HepG2 (cell line): ENCODE results near the gene QSOX1. TPM values are rescaled to one million over a fixed set of nuclear protein-coding genes. Genes with fewer than 3 reads are reported as not detected.
A peak's percentile ranks its signal among the peaks of the same experiment; 100 is the strongest.

Source experiments
- ATAC-seq: fragments of 200-7000 bp; cut with Tn5 transposase; 3 replicates; pipeline ENCODE4 v1.9.1; 2020; ENCODE audit warnings: mild to moderate bottlenecking, moderate library complexity
- BruUV-seq: library from RNA; stranded (reverse); fragments of 400-500 nt; replicated peaks from 2 replicates; lab custom pipeline; 2021; lab: Mats Ljungman, UMichigan
- CTCF ChIA-PET: fragments of 300-600 bp; formaldehyde crosslinking; extraction: SDS; loops from one replicate; lab custom pipeline; 2021; ENCODE audit warnings: low total read pairs, inconsistent platforms, low intra/inter-chr PET ratio; lab: Yijun Ruan, JAX
- POLR2A ChIA-PET: fragments of 350-600 bp; sonication (Branson Sonifier 250); formaldehyde crosslinking; loops from one replicate; lab custom pipeline; 2020; ENCODE audit warnings: antibody characterized with exemption, inconsistent platforms; lab: Yijun Ruan, JAX
- DNase-seq: peaks from one replicate; pipeline ENCODE4 v3.0.0-alpha.2; 2015; ENCODE audit warnings: low spot score
- FAIRE-seq: peaks from 3 replicates; lab custom pipeline; 2011; peaks lifted over from hg19 to GRCh38; lab: Jason Lieb, UNC
- H2AFZ ChIP-seq: one replicate; pipeline ENCODE4 v1.6.1; 2011; ENCODE audit warnings: low read length, inconsistent platforms
- H3K27ac ChIP-seq: fragments of 300-600 bp; 3 replicates; pipeline ENCODE4 v1.8.0; 2011; ENCODE audit warnings: mixed run types, mild to moderate bottlenecking, mixed read lengths, low read length, inconsistent platforms; ENCODE audit not compliant: insufficient read depth; ENCODE audit errors: extremely low read length
- H3K27me3 ChIP-seq, 2 experiments: fragments of 200-600 bp in 1 of 2; 2 replicates in 1 of 2; 3 replicates in 1 of 2; pipeline versions ENCODE4 v1.6.0 to v1.8.0; 2011; ENCODE audit warnings: low read length in 2 of 2, mild to moderate bottlenecking in 2 of 2, moderate library complexity in 2 of 2, inconsistent platforms in 1 of 2; ENCODE audit not compliant: insufficient read depth in 2 of 2, control insufficient read depth in 1 of 2
- H3K36me3 ChIP-seq, 2 experiments: fragments of 200-600 bp in 1 of 2; replicated peaks in 1 of 2; 2 replicates in 1 of 2; 3 replicates in 1 of 2; pipeline versions ENCODE4 v1.5.1 to v1.8.0; 2011; ENCODE audit warnings: low read length in 2 of 2, inconsistent platforms in 1 of 2; ENCODE audit not compliant: insufficient read depth in 2 of 2, control insufficient read depth in 1 of 2
- H3K4me1 ChIP-seq: 2 replicates; pipeline ENCODE4 v1.5.1; 2012; ENCODE audit warnings: low read length, inconsistent platforms; ENCODE audit not compliant: insufficient read depth
- H3K4me2 ChIP-seq: 2 replicates; pipeline ENCODE4 v1.6.0; 2011; ENCODE audit warnings: low read depth, low read length, inconsistent platforms
- H3K4me3 ChIP-seq, 3 experiments: fragments of 200-600 bp in 1 of 3; sonication (generic), shearing (Covaris generic) in 1 of 3; replicated peaks in 1 of 3; 2 replicates each; pipeline ENCODE4 v1.5.1; 2011 to 2016; ENCODE audit warnings: low read length in 3 of 3, inconsistent platforms in 2 of 3, low read depth in 2 of 3, mild to moderate bottlenecking in 2 of 3, control low read depth in 1 of 3, mixed read lengths in 1 of 3; ENCODE audit not compliant: insufficient read depth in 1 of 3
- H3K79me2 ChIP-seq: one replicate; pipeline ENCODE4 v1.6.1; 2011; ENCODE audit warnings: low read length, inconsistent platforms; ENCODE audit not compliant: insufficient read depth
- H3K9ac ChIP-seq: 2 replicates; pipeline ENCODE4 v1.6.0; 2011; ENCODE audit warnings: mild to moderate bottlenecking, low read depth, low read length, inconsistent platforms; ENCODE audit not compliant: insufficient read depth
- H3K9me3 ChIP-seq: 2 replicates; pipeline ENCODE4 v1.5.1; 2012; ENCODE audit warnings: mild to moderate bottlenecking, low read length
- H4K20me1 ChIP-seq: 2 replicates; pipeline ENCODE4 v1.6.0; 2011; ENCODE audit warnings: inconsistent platforms, mild to moderate bottlenecking, low read length, moderate library complexity; ENCODE audit not compliant: insufficient read depth
- MIER3 ChIP-seq: IDR thresholded peaks from 2 replicates; pipeline ENCODE4 v1.6.1; 2016; ENCODE audit warnings: missing compliant biosample characterization, borderline replicate concordance
- NAIF1 ChIP-seq: sonication (generic); formaldehyde crosslinking; IDR thresholded peaks from 2 replicates; pipeline ENCODE4 v1.5.0; 2020; ENCODE audit warnings: mild to moderate bottlenecking, missing genetic modification reagents, borderline replicate concordance
- NBN ChIP-seq: fragments of 450-650 bp; conservative IDR thresholded peaks from 2 replicates; pipeline ENCODE4 v1.6.1; 2017
- NFYB ChIP-seq: sonication (generic); formaldehyde crosslinking; IDR thresholded peaks from 2 replicates; pipeline ENCODE4 v1.4.0; 2020; ENCODE audit warnings: missing genetic modification reagents
- PLSCR1 ChIP-seq: sonication (generic); formaldehyde crosslinking; IDR thresholded peaks from 2 replicates; pipeline ENCODE4 v1.5.0; 2020; ENCODE audit warnings: missing genetic modification reagents, mild to moderate bottlenecking, borderline replicate concordance
- RAD51 ChIP-seq: fragments of 450-650 bp; IDR thresholded peaks from 2 replicates; pipeline ENCODE4 v1.6.1; 2016; ENCODE audit warnings: borderline replicate concordance
- USF2 ChIP-seq, 2 experiments: sonication (generic) in 1 of 2; formaldehyde crosslinking in 1 of 2; IDR thresholded peaks; 2 replicates each; pipeline versions ENCODE4 v1.5.1 to v1.6.1; 2011 to 2020; ENCODE audit warnings: borderline replicate concordance in 1 of 2, low read depth in 1 of 2, low read length in 1 of 2, mild to moderate bottlenecking in 1 of 2, missing genetic modification reagents in 1 of 2, moderate library complexity in 1 of 2
- WGBS: methylation state at CpG from one replicate; pipeline ENCODE4 v1.1.6; 2017; ENCODE audit warnings: low lambda C conversion rate; 5-methylcytosine and 5-hydroxymethylcytosine counted together
- in situ Hi-C: cut with HindIII; loops from 2 replicates; pipeline ENCODE4 v1.10.0; 2017; ENCODE audit warnings: low pct_unique_long_range_greater_than_20kb; ENCODE audit not compliant: extremely low pct_ligation_motif_present
- intact Hi-C: fragments of 100-400 bp; cut with micrococcal nuclease; formaldehyde crosslinking; loops from one replicate; pipeline ENCODE4 v1.10.0; 2022; ENCODE audit not compliant: unreplicated experiment
- polyA plus RNA-seq, 8 experiments: library from polyadenylated mRNA; depleted of rRNA in 3 of 8; stranded (reverse) in 7 of 8; unstranded in 1 of 8; fragments of >200 nt; fragmentation: Illumina TruSeq in 4 of 8; extraction: Trizol in 4 of 8; gene quantifications; 2 replicates each; pipeline versions ENCODE4 v1.2.1 to v1.2.3, GENCODE V29; 2011 to 2016; ENCODE audit warnings: low read depth in 4 of 8, missing spikeins in 1 of 8, mixed read lengths in 1 of 8; ENCODE audit not compliant: insufficient read depth in 1 of 8
- total RNA-seq, 5 experiments: library from RNA; depleted of rRNA; stranded (reverse); fragments of >200 nt; fragmentation: Illumina TruSeq; extraction: Trizol; gene quantifications; 2 replicates each; pipeline ENCODE4 v1.2.3, GENCODE V29; 2016; ENCODE audit warnings: low read depth in 1 of 5

QSOX1 gene
- total and polyA plus RNA-seq, 2 of the 13 experiments (the other 11 are each of a cell fraction or from before 2014, with no cell fraction given): 6.8 to 40.2 TPM

GRCh38 chr1:180211860-180212229, 57.2 kb downstream of the QSOX1 start:
- no TSS peak for BruUV-seq
- Histone ChIP-seq H4K20me1 (no peaks in the 10 kb centered on the region), H3K4me3 (no peak overlapping the region), H3K9me3 (no peaks in the 10 kb centered on the region), H3K4me1 (no peaks in the 10 kb centered on the region), H3K27me3 (peaks cover 2 to 12% of the 10 kb centered on the region in 2 experiments; a peak in 2 of 5 replicates), H3K79me2 (no peaks in the 10 kb centered on the region), H2AFZ (peak overlapping the region; percentile 38), H3K9ac (no peak overlapping the region), H3K36me3 (no peaks in the 10 kb centered on the region), H3K4me2 (peak overlapping the region; percentile 5; the same call in 1 of the 2 replicates), H3K27ac (no peak overlapping the region)
- 39% methylated on average over 8 of the region's 8 CpGs for WGBS
- CTCF ChIA-PET: no interaction called here
- intact Hi-C loops: no loop called here
- DNase-seq (no peak), FAIRE-seq (no peak), ATAC-seq (peak; percentile 16; the same call in 1 of the 3 replicates)
- POLR2A ChIA-PET: no interaction called here
- in situ Hi-C loops: no loop called here
- TF ChIP-seq NBN: no peak

GRCh38 chr1:180213401-180214170, 58.9 kb downstream of the QSOX1 start:
- in situ Hi-C loops: no loop called here
- Histone ChIP-seq H3K79me2 (no peaks in the 10 kb centered on the region), H3K27ac (no peak overlapping the region), H2AFZ (no peak overlapping the region), H3K36me3 (no peaks in the 10 kb centered on the region), H3K4me3 (no peak overlapping the region), H3K4me1 (no peaks in the 10 kb centered on the region), H3K9me3 (no peaks in the 10 kb centered on the region), H3K27me3 (peaks cover 3 to 26% of the 10 kb centered on the region in 2 experiments; a peak in 2 of 5 replicates), H3K9ac (no peak overlapping the region), H4K20me1 (no peaks in the 10 kb centered on the region), H3K4me2 (no peak overlapping the region)
- CTCF ChIA-PET: no interaction called here
- peak; percentile 41; the same call in 1 of the 2 replicates for TF ChIP-seq USF2 (IDR thresholded peaks at IDR 0.05; ENCODE audit: low read depth, low read length)
- TF ChIP-seq USF2 (CRISPR knock-in tag; IDR thresholded peaks at IDR 0.05; ENCODE audit: borderline replicate concordance): no peak
- TF ChIP-seq MIER3: no peak
- peak; percentile 61 for TF ChIP-seq NFYB (CRISPR knock-in tag)
- no peak for TF ChIP-seq NAIF1 (CRISPR knock-in tag)
- no peak for TF ChIP-seq PLSCR1 (CRISPR knock-in tag)
- TF ChIP-seq RAD51: peak; percentile 77; the same call in 1 of the 2 replicates
- DNase-seq (no peak), ATAC-seq (no peak), FAIRE-seq (no peak)
- intact Hi-C loops: no loop called here
- no TSS peak for BruUV-seq
- WGBS: 62% methylated on average over 12 of the region's 15 CpGs
- POLR2A ChIA-PET: no interaction called here
